ENCODE data around the gene MAP3K9. TPM values are rescaled to one million over a fixed set of nuclear protein-coding genes. Genes with fewer than 3 reads are reported as not detected.

The MAP3K9 gene
- total and polyA plus RNA-seq, 2 of the 8 experiments (the other 6 are each of a cell fraction or from before 2014, with no cell fraction given), result 9.8 to 24.7 TPM

GRCh38 chr14:70724944-70725343 is 84.4 kb downstream of the MAP3K9 start:
- WGBS, 2 experiments (ENCODE audit: extremely low coverage in 1 of 2, insufficient coverage in 1 of 2, insufficient read length in 1 of 2, insufficient replicate concordance in 2 of 2, low coverage in 1 of 2, low lambda C conversion rate in 2 of 2, missing lambda C conversion rate in 1 of 2), result 94% methylated on average over 6 of the region's 6 CpGs; no CpG with 5 or more reads in 1 of the 2 experiments
- H3K9me3 ChIP-seq (ENCODE audit: insufficient read depth in 2 of 2, low read depth in 1 of 2, low read length in 1 of 2), result no peaks in the 10 kb centered on the region
- H3K79me1 ChIP-seq (ENCODE audit: low read depth, low read length), result no peaks in the 10 kb centered on the region
- H2BK5ac ChIP-seq (ENCODE audit: low read depth, low read length), result no peak overlapping the region
- ChIA-PET POLR2A (ENCODE audit: partially characterized antibody) (interaction anchor here (0.7 to 2.1 kb wide), 4 partner anchors 10 to 82 kb away, joined by 3 to 9 read pairs (median 4); no protein-coding TSS in a partner anchor), CTCF (ENCODE audit: partially characterized antibody) (interaction anchor here (0.5 to 3.3 kb wide), 7 partner anchors 11 to 104 kb away, joined by 3 to 11 read pairs (median 4); no protein-coding TSS in a partner anchor)
- DNase-seq (ENCODE audit: low read depth in 1 of 2, low spot score in 2 of 2), result no peak
- no peak for FAIRE-seq
- no peak overlapping the region for H4K5ac ChIP-seq (ENCODE audit: insufficient read length, low read depth, low read length)
- H3K4me1 ChIP-seq (replicated peaks in 1 of 4; ENCODE audit: control insufficient read depth in 3 of 4, insufficient read depth in 4 of 4, low read length in 3 of 4), result 0 out of 7 replicates have a peak, but pooled peaks cover 0 to 2% (median 0%) of the 10 kb centered on the region in 4 experiments
- peaks cover 0 to 14% (median 2%) of the 10 kb centered on the region in 4 experiments; a peak in 3 of 8 replicates for H3K36me3 ChIP-seq (ENCODE audit: control insufficient read depth in 2 of 4, insufficient read depth in 4 of 4, low read length in 3 of 4)
- no peak overlapping the region for H4K8ac ChIP-seq (ENCODE audit: extremely low read depth, insufficient read depth, low read length)
- H4K91ac ChIP-seq (replicated peaks; ENCODE audit: insufficient read length, low read length), result no peak overlapping the region
- H3K27ac ChIP-seq (ENCODE audit: low read depth, low read length), result no peak overlapping the region
- no peak overlapping the region for H3K56ac ChIP-seq (replicated peaks; ENCODE audit: insufficient read length, low read depth, low read length)
- H2AFZ ChIP-seq (ENCODE audit: low read length), result no peak overlapping the region
- no peaks in the 10 kb centered on the region for H3K23me2 ChIP-seq (ENCODE audit: low read depth, low read length)
- H3K14ac ChIP-seq (ENCODE audit: insufficient read length), result no peak overlapping the region
- no peaks in the 10 kb centered on the region for H3K79me2 ChIP-seq (ENCODE audit: control insufficient read depth in 1 of 2, insufficient read depth in 2 of 2, low read length in 2 of 2)
- H3K4ac ChIP-seq (replicated peaks; ENCODE audit: insufficient read length, low read depth, low read length), result no peak overlapping the region
- H3K18ac ChIP-seq (ENCODE audit: extremely low read depth, low read length), result no peak overlapping the region
- no peak overlapping the region for H3K9ac ChIP-seq (replicated peaks in 1 of 4; ENCODE audit: extremely low read depth in 1 of 4, low read depth in 3 of 4, low read length in 3 of 4)
- no peak overlapping the region for H2BK12ac ChIP-seq (ENCODE audit: low read depth, low read length)
- H3K27me3 ChIP-seq (replicated peaks in 1 of 4; ENCODE audit: control insufficient read depth in 3 of 4, extremely low read depth in 1 of 4, insufficient read depth in 3 of 4, low read length in 3 of 4), result no peaks in the 10 kb centered on the region
- no peak overlapping the region for H2AK5ac ChIP-seq (ENCODE audit: low read depth, low read length)
- no peak overlapping the region for H3K23ac ChIP-seq (ENCODE audit: insufficient read length)
- H2BK20ac ChIP-seq (ENCODE audit: low read length), result no peak overlapping the region
- H3K4me3 ChIP-seq (ENCODE audit: extremely low read depth in 1 of 4, insufficient read depth in 2 of 4, low read depth in 3 of 4, low read length in 4 of 4), result no peak overlapping the region
- H4K20me1 ChIP-seq (replicated peaks in 1 of 2; ENCODE audit: control insufficient read depth in 1 of 2, insufficient read depth in 2 of 2, low read length in 2 of 2), result peaks cover 0 to 2% of the 10 kb centered on the region in 2 experiments
- no peak overlapping the region for H3K4me2 ChIP-seq (ENCODE audit: insufficient read depth in 1 of 2, low read depth in 2 of 2, low read length in 2 of 2)
- H2BK15ac ChIP-seq (ENCODE audit: low read length), result no peak overlapping the region
- no peak overlapping the region for H2BK120ac ChIP-seq (replicated peaks; ENCODE audit: low read depth, low read length)
- TF ChIP-seq SIX5 (IDR thresholded peaks at IDR 0.05; ENCODE audit: low read depth, low read length) (no peak), HDAC6 (IDR thresholded peaks at IDR 0.05; ENCODE audit: low read depth, low read length) (no peak), EZH2 (IDR thresholded peaks at IDR 0.05; ENCODE audit: low read depth, low read length, severe bottlenecking) (no peak), GABPA (IDR thresholded peaks at IDR 0.05; ENCODE audit: borderline replicate concordance, insufficient read depth, low read length) (no peak), RAD21 (IDR thresholded peaks at IDR 0.05 in 1 of 2, conservative IDR thresholded peaks at IDR 0.05 in 1 of 2; ENCODE audit: low read depth in 2 of 2, low read length in 2 of 2) (no peak), CTCF (IDR thresholded peaks at IDR 0.05; ENCODE audit: control extremely low read depth in 1 of 3, insufficient read depth in 1 of 3, low read depth in 1 of 3, low read length in 3 of 3) (no peak), SUZ12 (IDR thresholded peaks at IDR 0.05; ENCODE audit: low read length) (no peak)

Measured in H1 (cell line).